Measurements from ENCODE around the gene EWSR1. TPM values are rescaled to one million over a fixed set of nuclear protein-coding genes. Genes with fewer than 3 reads are reported as not detected.
"Not testable (repeated sequence)": the region's sequence is repeated elsewhere in the genome, so short reads cannot be mapped to it uniquely, and the experiment has no call there.

EWSR1 gene
- total and polyA plus RNA-seq, 8 donors: 125 to 352 (median 335) TPM

GRCh38 chr22:29343313-29343805 is 75.3 kb downstream of the EWSR1 start:
- H3K36me3 ChIP-seq: peaks cover 0 to 100% of the 10 kb centered on the region in 2 donors
- intact Hi-C loops (cut with DNase I): no loop called here
- peak in 3 of 4 donors; percentile 62 to 83 (median 66) for DNase-seq

GRCh38 chr22:29344137-29344536 is 76.1 kb downstream of the EWSR1 start:
- Histone ChIP-seq H3K36me3 (peaks cover 0 to 100% of the 10 kb centered on the region in 2 donors), H3K9me3 (no peaks in the 10 kb centered on the region), H3K27me3 (no peaks in the 10 kb centered on the region), H3K4me1 (no peaks in the 10 kb centered on the region), H3K4me3 (no peak overlapping the region), H3K27ac (no peak overlapping the region)
- DNase-seq (peak in 3 of 4 donors; percentile 63 to 85 (median 70)), ATAC-seq (peak; percentile 77)
- TF ChIP-seq CTCF (IDR thresholded peaks at IDR 0.05): no peak
- intact Hi-C loops (cut with DNase I): no loop called here

More at GRCh38 chr22:29343313-29343805, 75.3 kb downstream of the EWSR1 start:
- ATAC-seq: peak; percentile 66
- H3K27ac ChIP-seq: no peak overlapping the region
- no peak for TF ChIP-seq CTCF (IDR thresholded peaks at IDR 0.05)
- no peak overlapping the region for H3K4me3 ChIP-seq
- H3K27me3 ChIP-seq: no peaks in the 10 kb centered on the region
- no peaks in the 10 kb centered on the region for H3K9me3 ChIP-seq
- H3K4me1 ChIP-seq: no peaks in the 10 kb centered on the region

- H3K27ac ChIP-seq; H3K27me3 ChIP-seq; ATAC-seq; DNase-seq; H3K4me3 ChIP-seq; H3K4me1 ChIP-seq; H3K9me3 ChIP-seq; intact Hi-C loops (cut with DNase I): not testable (repeated sequence)
- peaks cover 0 to 100% of the 10 kb centered on the region in 2 donors for H3K36me3 ChIP-seq
Measured at GRCh38 chr22:29344889-29345288, 76.8 kb downstream of the EWSR1 start.

- DNase-seq (no peak), ATAC-seq (peak; percentile 57)
- TF ChIP-seq CTCF (IDR thresholded peaks at IDR 0.05): no peak
- Histone ChIP-seq H3K36me3 (peaks cover 0 to 100% of the 10 kb centered on the region in 2 donors), H3K9me3 (no peaks in the 10 kb centered on the region), H3K27me3 (no peaks in the 10 kb centered on the region), H3K4me1 (no peaks in the 10 kb centered on the region), H3K27ac (no peak overlapping the region), H3K4me3 (no peak overlapping the region)
- intact Hi-C loops (cut with DNase I): no loop called here
Measured at GRCh38 chr22:29345932-29346331, 77.9 kb downstream of the EWSR1 start.

- Histone ChIP-seq H3K4me3 (no peak overlapping the region), H3K9me3 (no peaks in the 10 kb centered on the region), H3K27me3 (no peaks in the 10 kb centered on the region), H3K4me1 (no peaks in the 10 kb centered on the region), H3K36me3 (peaks cover 0 to 100% of the 10 kb centered on the region in 2 donors), H3K27ac (no peak overlapping the region)
- no peak for ATAC-seq
- no peak for TF ChIP-seq CTCF (IDR thresholded peaks at IDR 0.05)
- no peak for DNase-seq
- intact Hi-C loops (cut with DNase I): no loop called here
Measured at GRCh38 chr22:29346659-29347058, 78.6 kb downstream of the EWSR1 start.

- Histone ChIP-seq H3K4me1 (no peaks in the 10 kb centered on the region), H3K4me3 (no peak overlapping the region), H3K27me3 (no peaks in the 10 kb centered on the region), H3K27ac (no peak overlapping the region), H3K36me3 (peaks cover 0 to 100% of the 10 kb centered on the region in 2 donors), H3K9me3 (no peaks in the 10 kb centered on the region)
- DNase-seq: no peak
- intact Hi-C loops (cut with DNase I): no loop called here
- no peak for TF ChIP-seq CTCF (IDR thresholded peaks at IDR 0.05)
- ATAC-seq: no peak
Measured at GRCh38 chr22:29348041-29348440, 80.0 kb downstream of the EWSR1 start.
